GM18873 (cell line): ENCODE results near the gene OR2AG1.
"Not testable (repeated sequence)": the region's sequence is repeated elsewhere in the genome, so short reads cannot be mapped to it uniquely, and the experiment has no call there.

ENCODE experiments used
- ATAC-seq: cut with Tn5 transposase; IDR thresholded peaks from one replicate; pipeline ENCODE4 v1.9.1; 2021; ENCODE audit warnings: mild to moderate bottlenecking, moderate library complexity, moderate number of reproducible peaks; ENCODE audit not compliant: unreplicated experiment, low FRiP score

The OR2AG1 gene

DNA sequence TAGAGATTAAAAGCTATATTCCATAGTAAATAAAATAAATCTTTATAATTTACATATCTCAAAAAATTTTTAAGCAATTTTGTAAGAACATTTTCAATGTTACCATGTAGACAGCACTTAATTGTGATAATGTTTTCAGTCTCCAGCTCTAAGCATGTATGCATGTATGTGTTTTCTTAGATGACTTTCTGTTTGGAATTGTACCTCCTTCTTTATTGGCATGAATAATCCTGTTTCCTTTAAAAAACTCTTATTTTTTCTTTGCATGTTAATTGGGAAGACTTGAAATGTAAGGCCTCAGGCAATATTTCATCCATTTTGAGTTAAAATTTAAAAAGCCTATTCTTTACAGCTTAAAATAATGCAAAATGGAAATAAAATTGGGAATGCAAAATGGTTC, 2.0 kb upstream of the OR2AG1 start:
- no peak for ATAC-seq

- no peak for ATAC-seq
Observed at GRCh38 chr11:6790546-6790945, 7.7 kb downstream of the OR2AG1 start.

DNA sequence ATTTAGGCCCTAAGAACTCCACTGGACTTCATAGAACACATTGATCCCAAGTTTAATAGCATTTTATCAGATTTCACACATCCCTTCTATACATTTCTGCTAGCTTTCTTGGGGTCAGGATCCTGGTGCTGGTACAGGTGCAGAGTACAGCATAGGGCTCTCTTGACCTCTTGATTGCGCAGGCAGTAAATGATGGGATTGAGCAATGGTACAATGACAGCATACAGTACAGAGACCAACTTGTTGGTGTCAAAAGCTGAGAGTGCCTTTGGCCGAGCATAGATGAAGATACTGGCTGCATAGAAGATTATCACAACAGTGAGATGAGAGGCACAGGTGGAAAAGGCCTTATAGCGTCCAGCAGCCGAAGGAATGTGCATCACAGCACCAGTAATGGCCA, 11.8 kb downstream of the OR2AG1 start:
- ATAC-seq: no peak

GRCh38 chr11:6799402-6799801, 16.6 kb downstream of the OR2AG1 start, which contains the start of gene OR6A2:
Gene OR6A2 (minus strand): TSS chr11:6799689. CDS start chr11:6795708, 3,981 bp downstream.
- no peak for ATAC-seq

GRCh38 chr11:6801075-6801474, 18.3 kb downstream of the OR2AG1 start:
- not testable (repeated sequence) for ATAC-seq

- ATAC-seq: no peak
Observed at GRCh38 chr11:6812390-6813005, 29.7 kb downstream of the OR2AG1 start.

GRCh38 chr11:6813656-6814055, 30.8 kb downstream of the OR2AG1 start:
- ATAC-seq: no peak

DNA sequence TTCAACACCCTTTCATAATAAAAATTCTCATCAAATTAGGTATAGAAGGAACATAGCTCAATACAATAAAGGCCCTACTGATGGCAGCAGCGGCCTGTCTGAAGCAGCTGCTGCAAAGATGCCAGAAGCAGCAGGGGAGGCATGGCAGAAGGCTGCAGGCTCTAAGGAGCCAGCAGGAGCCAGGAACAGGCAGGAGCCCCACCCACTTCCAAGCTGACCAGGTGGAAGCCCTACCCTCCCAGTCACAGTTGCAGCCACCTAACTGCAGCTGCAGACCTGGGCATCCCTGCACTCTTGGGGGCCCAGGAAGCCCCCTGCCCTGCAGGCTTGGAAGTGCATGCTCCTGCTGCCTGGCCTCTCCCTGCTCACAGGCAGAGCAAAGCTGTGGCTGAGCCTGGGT, 34.9 kb downstream of the OR2AG1 start:
- ATAC-seq: no peak

- no peak for ATAC-seq
Observed at GRCh38 chr11:6818967-6819366, 36.1 kb downstream of the OR2AG1 start.

DNA sequence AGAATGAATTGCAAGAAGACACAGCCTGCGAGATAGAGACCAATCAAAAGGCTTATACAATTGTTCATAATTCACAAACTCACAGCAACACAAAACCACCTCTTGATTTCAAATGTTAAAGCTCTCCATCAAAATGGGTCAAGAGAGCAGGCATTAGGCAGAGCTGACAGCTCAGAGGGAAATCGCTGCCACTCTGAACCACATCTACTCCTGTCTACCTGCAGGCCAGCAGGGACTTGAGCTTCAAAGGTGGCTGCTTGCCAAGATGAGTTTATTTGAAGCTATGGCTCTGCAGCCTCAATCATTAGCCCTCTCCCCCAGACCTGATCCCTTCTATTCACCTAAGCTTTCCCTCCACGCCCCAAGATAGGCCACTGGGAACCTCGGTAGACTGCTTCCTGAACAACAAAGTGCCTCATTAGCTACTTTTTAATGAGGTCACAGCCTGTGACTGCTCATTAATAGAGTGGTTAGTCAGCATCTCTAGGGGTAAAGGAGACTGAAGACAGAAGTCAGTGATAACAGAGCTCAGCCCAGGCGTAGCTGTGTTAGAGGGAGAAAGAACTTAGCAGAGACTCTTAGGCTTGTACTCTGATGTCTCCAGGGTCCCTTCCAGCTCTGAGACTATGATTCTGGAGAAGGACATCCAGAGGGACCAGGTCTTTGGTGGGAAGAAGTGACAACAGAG, 41.5 kb downstream of the OR2AG1 start:
- no peak for ATAC-seq

GRCh38 chr11:6825231-6825744, 42.5 kb downstream of the OR2AG1 start:
- no peak for ATAC-seq

GRCh38 chr11:6828103-6828502, 45.3 kb downstream of the OR2AG1 start:
- ATAC-seq: no peak

DNA sequence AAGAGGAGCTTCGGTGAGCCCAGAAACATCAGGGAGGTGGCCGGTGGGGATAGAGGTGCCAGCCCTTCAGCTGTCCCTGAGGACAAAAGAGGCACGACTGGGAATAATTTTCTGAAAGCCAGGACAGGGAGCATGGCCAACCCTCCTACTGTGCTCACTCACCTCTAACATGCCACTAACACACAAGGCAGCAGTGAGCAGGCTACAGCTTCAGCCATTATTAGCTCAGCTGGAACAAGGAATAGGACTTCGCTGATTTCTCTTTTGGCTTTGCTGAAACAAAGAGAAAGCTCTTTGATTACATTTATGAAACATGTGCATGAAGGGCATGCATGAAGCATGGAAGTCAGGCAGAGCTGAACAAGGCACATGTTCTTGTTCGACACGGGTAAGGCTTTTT, 50.5 kb downstream of the OR2AG1 start:
- no peak for ATAC-seq

- ATAC-seq: no peak
Observed at GRCh38 chr11:6834021-6834420, 51.2 kb downstream of the OR2AG1 start.
